Gastroesophageal sphincter (tissue), 4 donors: ENCODE measurements around the gene SLC25A44. TPM values are rescaled to one million over a fixed set of nuclear protein-coding genes. Genes with fewer than 3 reads are reported as not detected.

ENCODE experiments used
- ATAC-seq: fragments of 150-250 bp; one replicate; pipeline ENCODE4 v1.9.1; 2016; ENCODE audit warnings: mild to moderate bottlenecking, moderate library complexity
- H3K27ac ChIP-seq, 4 donors: fragments of 200-600 bp; sonication (generic) in 3 of 4; 1 replicate in 3 of 4; 2 replicates in 1 of 4; pipeline ENCODE4 v1.5.1; 2016 to 2019
- H3K27me3 ChIP-seq: fragments of 200-600 bp; sonication (generic); one replicate; pipeline ENCODE4 v1.5.1; 2019
- H3K36me3 ChIP-seq, 2 donors: fragments of 200-600 bp; sonication (generic); one replicate each; pipeline ENCODE4 v1.5.1; 2019; ENCODE audit warnings: control low read depth in 1 of 2
- H3K4me1 ChIP-seq, 3 donors: fragments of 200-600 bp; sonication (generic); 1 replicate in 2 of 3; 2 replicates in 1 of 3; pipeline ENCODE4 v1.5.1; 2016 to 2019; ENCODE audit warnings: control low read depth in 2 of 3
- H3K4me3 ChIP-seq, 2 donors: fragments of 200-600 bp; sonication (generic); one replicate each; pipeline ENCODE4 v1.5.1; 2019; ENCODE audit warnings: mild to moderate bottlenecking in 1 of 2, moderate library complexity in 1 of 2
- H3K9me3 ChIP-seq, 3 donors: fragments of 200-600 bp; sonication (generic); one replicate each; pipeline ENCODE4 v1.5.1; 2017 to 2019; ENCODE audit warnings: control low read depth in 2 of 3
- CTCF ChIP-seq, 4 experiments: fragments of 200-600 bp in 2 of 4; fragments of 450-650 bp in 2 of 4; sonication (generic) in 1 of 4; IDR thresholded peaks; one replicate each; pipeline ENCODE4 v1.5.1; 2017 to 2019; ENCODE audit warnings: antibody characterized with exemption in 4 of 4, mild to moderate bottlenecking in 2 of 4, moderate library complexity in 2 of 4
- EP300 ChIP-seq: sonication (generic); formaldehyde crosslinking; IDR thresholded peaks from one replicate; pipeline ENCODE4 v1.6.1; 2017; ENCODE audit warnings: antibody characterized with exemption, mild to moderate bottlenecking
- POLR2A ChIP-seq, 2 donors: fragments of 450-650 bp; IDR thresholded peaks; one replicate each; pipeline ENCODE4 v1.6.1; 2017; ENCODE audit warnings: antibody characterized with exemption in 2 of 2, mild to moderate bottlenecking in 2 of 2, moderate library complexity in 1 of 2
- POLR2AphosphoS5 ChIP-seq: sonication (generic); formaldehyde crosslinking; IDR thresholded peaks from one replicate; pipeline ENCODE4 v1.6.1; 2017; ENCODE audit warnings: antibody characterized with exemption
- WGBS, 2 donors: methylation state at CpG; one replicate each; pipeline ENCODE4 v1.1.5; 2018; ENCODE audit warnings: low coverage in 1 of 2; 5-methylcytosine and 5-hydroxymethylcytosine counted together
- total RNA-seq, 4 donors: library from RNA; depleted of rRNA; stranded (reverse); fragments of >200 nt; gene quantifications; one replicate each; pipeline ENCODE4 v1.1.0, GENCODE V29; 2016

The SLC25A44 gene
- total RNA-seq, 4 donors from 2014 or later: 9.4 to 17.0 (median 12.7) TPM

GRCh38 chr1:156217871-156218270, 24.0 kb downstream of the SLC25A44 start:
- Histone ChIP-seq H3K4me3 (no peak overlapping the region), H3K36me3 (peaks cover 0 to 39% of the 10 kb centered on the region in 2 donors), H3K27ac (peak overlapping the region in 3 of 4 donors; percentile 12 to 61 (median 39))

GRCh38 chr1:156220226-156220625, 26.3 kb downstream of the SLC25A44 start:
- no peak overlapping the region for H3K4me3 ChIP-seq
- 96 to 100% methylated on average over 5 to 6 of the region's 9 CpGs for WGBS, 2 donors
- H3K36me3 ChIP-seq: peaks cover 0 to 59% of the 10 kb centered on the region in 2 donors
- H3K4me1 ChIP-seq: peaks cover 0 to 28% (median 0%) of the 10 kb centered on the region in 3 donors
- no peak for ATAC-seq
- H3K27ac ChIP-seq: no peak overlapping the region
- H3K27me3 ChIP-seq: no peaks in the 10 kb centered on the region
- TF ChIP-seq POLR2AphosphoS5 (no peak), EP300 (no peak), POLR2A (IDR thresholded peaks at IDR 0.05) (no peak), CTCF (IDR thresholded peaks at IDR 0.05) (no peak)
- no peaks in the 10 kb centered on the region for H3K9me3 ChIP-seq

More at GRCh38 chr1:156217871-156218270, 24.0 kb downstream of the SLC25A44 start:
- TF ChIP-seq EP300 (no peak), POLR2AphosphoS5 (peak; percentile 59)
- H3K27me3 ChIP-seq: no peaks in the 10 kb centered on the region
- WGBS, 2 donors: 30 to 70% methylated on average over 2 of the region's 2 CpGs
- no peaks in the 10 kb centered on the region for H3K9me3 ChIP-seq
- no peak for ATAC-seq
- H3K4me1 ChIP-seq: peaks cover 0 to 40% (median 7%) of the 10 kb centered on the region in 3 donors

GRCh38 chr1:156221986-156222692, 28.2 kb downstream of the SLC25A44 start:
- no peak for ATAC-seq
- Histone ChIP-seq H3K9me3 (no peaks in the 10 kb centered on the region), H3K36me3 (peaks cover 0 to 67% of the 10 kb centered on the region in 2 donors), H3K4me3 (no peak overlapping the region), H3K27ac (no peak overlapping the region), H3K27me3 (no peaks in the 10 kb centered on the region), H3K4me1 (peaks cover 0 to 28% (median 0%) of the 10 kb centered on the region in 3 donors)
- TF ChIP-seq EP300 (no peak), POLR2A (IDR thresholded peaks at IDR 0.05) (no peak), POLR2AphosphoS5 (no peak), CTCF (IDR thresholded peaks at IDR 0.05) (no peak)
- 87 to 90% methylated on average over 2 to 8 of the region's 13 CpGs for WGBS, 2 donors

GRCh38 chr1:156225677-156226014, 31.7 kb downstream of the SLC25A44 start:
- 0 to 14% methylated on average over 2 of the region's 2 CpGs for WGBS, 2 donors
- Histone ChIP-seq H3K9me3 (no peaks in the 10 kb centered on the region), H3K27me3 (no peaks in the 10 kb centered on the region), H3K4me1 (peaks cover 0 to 28% (median 0%) of the 10 kb centered on the region in 3 donors), H3K36me3 (peaks cover 0 to 71% of the 10 kb centered on the region in 2 donors), H3K4me3 (no peak overlapping the region), H3K27ac (no peak overlapping the region)
- no peak for TF ChIP-seq POLR2A (IDR thresholded peaks at IDR 0.05)
- no peak for TF ChIP-seq EP300
- no peak for TF ChIP-seq POLR2AphosphoS5
- no peak for TF ChIP-seq CTCF (IDR thresholded peaks at IDR 0.05)
- no peak for ATAC-seq

GRCh38 chr1:156226116-156226538, 32.2 kb downstream of the SLC25A44 start:
- TF ChIP-seq CTCF (IDR thresholded peaks at IDR 0.05) (no peak), POLR2A (IDR thresholded peaks at IDR 0.05) (no peak)

More at GRCh38 chr1:156226116-156226538, 32.2 kb downstream of the SLC25A44 start:
- Histone ChIP-seq H3K4me1 (peaks cover 0 to 29% (median 0%) of the 10 kb centered on the region in 3 donors), H3K27me3 (no peaks in the 10 kb centered on the region), H3K4me3 (no peak overlapping the region), H3K27ac (no peak overlapping the region), H3K9me3 (no peaks in the 10 kb centered on the region), H3K36me3 (peaks cover 0 to 66% of the 10 kb centered on the region in 2 donors)
- 78 to 79% methylated on average over 1 of the region's 2 CpGs for WGBS, 2 donors
- no peak for ATAC-seq
